ENCODE measurements around the gene PKDCC. TPM values are rescaled to one million over a fixed set of nuclear protein-coding genes. Genes with fewer than 3 reads are reported as not detected.

PKDCC gene
- total RNA-seq, 1 experiment from 2014 or later, result 3.9 TPM

DNA sequence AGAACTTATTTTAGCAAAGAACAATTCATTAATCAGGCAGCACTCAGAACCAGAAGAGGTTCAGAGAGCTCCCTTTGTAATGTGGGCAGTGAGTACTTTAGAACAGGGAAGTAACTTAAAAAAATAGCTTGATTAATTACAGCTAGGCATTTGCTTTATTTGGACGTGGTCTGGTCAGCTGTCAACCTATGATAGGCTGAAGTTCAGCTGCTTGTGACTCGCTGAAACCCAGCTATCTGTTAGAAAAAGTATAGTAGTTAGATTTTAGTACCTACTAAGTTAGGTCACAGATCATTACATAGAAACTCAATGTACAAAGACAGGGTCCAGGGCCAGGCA, 40.0 kb downstream of the PKDCC start:
- ChIA-PET POLR2A (ENCODE audit: unreplicated experiment) (no interaction called here), CTCF (interaction anchor here (0.7 to 3.1 kb wide), 7 partner anchors 96 to 241 kb away, joined by 4 to 18 read pairs (median 6); no protein-coding TSS in a partner anchor)
- no peak overlapping the region for H3K4me3 ChIP-seq
- no peaks in the 10 kb centered on the region for H4K20me1 ChIP-seq (ENCODE audit: insufficient read depth)
- H3F3A ChIP-seq (ENCODE audit: insufficient read depth, low read depth), result peaks cover 5% of the 10 kb centered on the region; the same call in 1 of the 2 replicates
- no peak overlapping the region for H2AFZ ChIP-seq
- no peak for DNase-seq
- no TSS peak for BruUV-seq (replicated peaks)
- no peaks in the 10 kb centered on the region for H3K79me2 ChIP-seq (ENCODE audit: low read depth)
- H3K27ac ChIP-seq, result no peak overlapping the region
- no peaks in the 10 kb centered on the region for H3K27me3 ChIP-seq (ENCODE audit: insufficient read depth, low read depth)
- H3K36me3 ChIP-seq (ENCODE audit: low read depth), result no peaks in the 10 kb centered on the region
- H3K9me2 ChIP-seq (ENCODE audit: insufficient read depth), result no peaks in the 10 kb centered on the region
- no peak overlapping the region for H3K4me2 ChIP-seq
- intact Hi-C loops (cut with micrococcal nuclease; ENCODE audit: unreplicated experiment), result no loop called here
- H3K4me1 ChIP-seq (replicated peaks; ENCODE audit: insufficient read depth), result no peaks in the 10 kb centered on the region
- TF ChIP-seq, protein P1, sequence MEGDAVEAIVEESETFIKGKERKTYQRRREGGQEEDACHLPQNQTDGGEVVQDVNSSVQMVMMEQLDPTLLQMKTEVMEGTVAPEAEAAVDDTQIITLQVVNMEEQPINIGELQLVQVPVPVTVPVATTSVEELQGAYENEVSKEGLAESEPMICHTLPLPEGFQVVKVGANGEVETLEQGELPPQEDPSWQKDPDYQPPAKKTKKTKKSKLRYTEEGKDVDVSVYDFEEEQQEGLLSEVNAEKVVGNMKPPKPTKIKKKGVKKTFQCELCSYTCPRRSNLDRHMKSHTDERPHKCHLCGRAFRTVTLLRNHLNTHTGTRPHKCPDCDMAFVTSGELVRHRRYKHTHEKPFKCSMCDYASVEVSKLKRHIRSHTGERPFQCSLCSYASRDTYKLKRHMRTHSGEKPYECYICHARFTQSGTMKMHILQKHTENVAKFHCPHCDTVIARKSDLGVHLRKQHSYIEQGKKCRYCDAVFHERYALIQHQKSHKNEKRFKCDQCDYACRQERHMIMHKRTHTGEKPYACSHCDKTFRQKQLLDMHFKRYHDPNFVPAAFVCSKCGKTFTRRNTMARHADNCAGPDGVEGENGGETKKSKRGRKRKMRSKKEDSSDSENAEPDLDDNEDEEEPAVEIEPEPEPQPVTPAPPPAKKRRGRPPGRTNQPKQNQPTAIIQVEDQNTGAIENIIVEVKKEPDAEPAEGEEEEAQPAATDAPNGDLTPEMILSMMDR (conservative IDR thresholded peaks at IDR 0.05), result no peak
- TF ChIP-seq EZH2 (IDR thresholded peaks at IDR 0.05; ENCODE audit: low read depth), result no peak
- H3K9me3 ChIP-seq (ENCODE audit: insufficient read depth, low read depth), result no peaks in the 10 kb centered on the region

DNA sequence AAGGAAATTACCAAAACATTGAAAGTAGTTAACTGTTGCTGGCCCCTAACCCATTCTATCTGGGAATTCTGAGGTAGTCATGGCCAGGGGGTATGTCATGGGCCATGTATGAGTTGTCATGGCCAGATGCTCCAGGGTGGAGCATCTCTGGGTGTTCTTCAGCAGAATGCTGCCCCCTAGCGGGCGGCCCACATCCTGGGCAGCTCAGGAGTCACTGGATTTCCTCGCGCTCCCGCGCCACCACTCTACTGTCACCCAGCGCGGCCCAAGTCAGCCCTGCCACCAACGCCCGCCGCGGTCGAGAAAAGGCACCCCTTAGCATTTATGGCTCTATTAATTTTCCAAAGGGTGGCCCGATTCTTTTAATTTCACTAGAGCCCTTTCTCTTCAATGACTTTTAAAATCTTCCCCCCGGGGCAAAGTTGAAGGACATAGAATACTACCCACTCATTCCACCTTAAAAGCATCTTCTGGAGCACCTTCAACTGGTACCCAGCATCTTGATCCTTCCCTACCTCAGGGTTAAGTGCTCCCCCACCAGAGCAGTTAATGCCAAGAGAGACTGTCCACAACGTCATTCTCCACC, 41.6 kb downstream of the PKDCC start:
- no peak overlapping the region for H2AFZ ChIP-seq

DNA sequence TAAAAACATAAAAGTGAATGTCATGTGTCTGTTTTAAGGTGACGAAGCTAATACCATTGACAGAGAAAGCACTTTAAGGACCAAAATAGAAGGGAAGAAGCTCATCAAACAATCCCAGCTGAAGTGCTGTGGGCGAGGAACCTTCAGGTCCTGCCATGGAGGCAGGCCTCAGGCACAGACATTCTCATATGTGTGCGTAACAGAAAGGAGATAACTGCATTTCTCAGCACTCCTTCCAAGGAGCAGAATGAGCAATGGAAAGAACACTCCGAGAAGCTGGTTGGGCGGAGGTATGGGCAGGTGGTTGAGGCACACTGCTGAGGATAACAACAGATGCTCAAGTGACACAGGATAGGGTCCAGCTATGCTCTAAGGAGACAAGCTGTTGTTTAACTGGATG, 42.4 kb downstream of the PKDCC start:
- no peaks in the 10 kb centered on the region for H3K79me2 ChIP-seq (ENCODE audit: low read depth)
- DNase-seq, result no peak
- no peaks in the 10 kb centered on the region for H3K9me2 ChIP-seq (ENCODE audit: insufficient read depth)
- no peaks in the 10 kb centered on the region for H4K20me1 ChIP-seq (ENCODE audit: insufficient read depth)
- BruUV-seq (replicated peaks), result no TSS peak
- no peak overlapping the region for H3K4me2 ChIP-seq
- ChIA-PET POLR2A (ENCODE audit: unreplicated experiment) (no interaction called here), CTCF (interaction anchor here (0.6 to 0.7 kb wide), 2 partner anchors 149 to 220 kb away, joined by 4 read pairs; no protein-coding TSS in a partner anchor)
- no peaks in the 10 kb centered on the region for H3K4me1 ChIP-seq (replicated peaks; ENCODE audit: insufficient read depth)
- no peak overlapping the region for H3K27ac ChIP-seq
- intact Hi-C loops (cut with micrococcal nuclease; ENCODE audit: unreplicated experiment), result loop anchor here (10.0 kb wide), 1 partner anchor 715 kb away; no protein-coding TSS in a partner anchor
- no peaks in the 10 kb centered on the region for H3K36me3 ChIP-seq (ENCODE audit: low read depth)
- no peak overlapping the region for H3K4me3 ChIP-seq
- no peaks in the 10 kb centered on the region for H3K9me3 ChIP-seq (ENCODE audit: insufficient read depth, low read depth)
- no peak for TF ChIP-seq EZH2 (IDR thresholded peaks at IDR 0.05; ENCODE audit: low read depth)
- TF ChIP-seq, protein P1 (conservative IDR thresholded peaks at IDR 0.05), result no peak
- no peak overlapping the region for H2AFZ ChIP-seq
- H3F3A ChIP-seq (ENCODE audit: insufficient read depth, low read depth), result peaks cover 5% of the 10 kb centered on the region; the same call in 1 of the 2 replicates
- H3K27me3 ChIP-seq (ENCODE audit: insufficient read depth, low read depth), result no peaks in the 10 kb centered on the region

More for the DNA sequence above, 41.6 kb downstream of the PKDCC start:
- Histone ChIP-seq H3K27ac (no peak overlapping the region), H3K4me2 (no peak overlapping the region), H3K9me2 (ENCODE audit: insufficient read depth) (no peaks in the 10 kb centered on the region), H3K9me3 (ENCODE audit: insufficient read depth, low read depth) (no peaks in the 10 kb centered on the region), H4K20me1 (ENCODE audit: insufficient read depth) (no peaks in the 10 kb centered on the region), H3K36me3 (ENCODE audit: low read depth) (no peaks in the 10 kb centered on the region), H3F3A (ENCODE audit: insufficient read depth, low read depth) (peaks cover 5% of the 10 kb centered on the region; the same call in 1 of the 2 replicates), H3K27me3 (ENCODE audit: insufficient read depth, low read depth) (no peaks in the 10 kb centered on the region), H3K4me1 (replicated peaks; ENCODE audit: insufficient read depth) (no peaks in the 10 kb centered on the region), H3K79me2 (ENCODE audit: low read depth) (no peaks in the 10 kb centered on the region), H3K4me3 (no peak overlapping the region)
- ChIA-PET CTCF (interaction anchor here (0.7 kb wide), 1 partner anchor 805 kb away, joined by 19 read pairs; no protein-coding TSS in a partner anchor), POLR2A (ENCODE audit: unreplicated experiment) (no interaction called here)
- TF ChIP-seq EZH2 (IDR thresholded peaks at IDR 0.05; ENCODE audit: low read depth), result no peak
- TF ChIP-seq, protein P1 (conservative IDR thresholded peaks at IDR 0.05), result peak; percentile 95
- intact Hi-C loops (cut with micrococcal nuclease; ENCODE audit: unreplicated experiment), result no loop called here
- DNase-seq, result peak; percentile 54 to 60
- BruUV-seq (replicated peaks), result no TSS peak
